ENCODE data around the gene MRPL12. TPM values are rescaled to one million over a fixed set of nuclear protein-coding genes. Genes with fewer than 3 reads are reported as not detected.

The MRPL12 gene
- total and polyA plus RNA-seq, 9 of the 15 experiments (the other 6 are each of a cell fraction or from before 2014, with no cell fraction given) = 0.94 to 338 (median 100) TPM

DNA sequence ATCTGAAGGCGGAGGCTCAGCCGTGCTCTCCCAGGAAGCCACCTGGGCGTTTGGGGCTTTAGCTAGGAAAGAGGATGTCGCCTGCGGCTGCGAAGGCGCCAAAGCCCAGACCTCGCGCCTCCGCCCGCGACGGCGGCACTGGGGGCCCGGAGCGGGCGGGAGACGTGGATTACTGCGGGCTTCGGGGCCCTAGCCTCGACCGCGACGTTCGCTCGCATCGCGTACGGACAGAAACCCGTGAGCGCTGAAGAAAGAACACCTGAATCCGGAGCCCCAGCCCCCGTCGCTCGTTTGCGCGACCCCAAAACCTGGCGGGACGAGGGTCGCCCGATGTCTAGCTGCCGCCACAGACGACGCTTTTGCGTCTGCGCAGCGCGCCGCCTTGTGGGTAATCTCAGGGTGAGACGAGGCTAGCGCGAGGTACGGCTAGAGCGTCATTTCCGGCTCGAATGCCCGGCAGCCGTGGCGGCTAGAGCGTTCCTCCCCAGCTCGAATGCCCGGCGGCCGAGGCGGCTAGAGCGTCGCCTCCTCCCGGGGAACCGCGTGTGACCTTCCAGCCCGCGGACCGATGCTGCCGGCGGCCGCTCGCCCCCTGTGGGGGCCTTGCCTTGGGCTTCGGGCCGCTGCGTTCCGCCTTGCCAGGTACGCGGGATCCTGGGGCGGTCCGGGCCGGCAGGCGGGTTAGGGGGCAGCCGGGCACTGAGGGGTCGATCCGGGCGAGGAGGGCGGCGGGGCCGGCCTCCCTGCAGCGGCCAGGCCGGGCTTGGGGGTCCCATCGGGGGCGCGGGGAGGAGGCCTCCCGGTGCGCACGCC lies at the start of gene MRPL12 (continued):
- TF ChIP-seq, protein P1, sequence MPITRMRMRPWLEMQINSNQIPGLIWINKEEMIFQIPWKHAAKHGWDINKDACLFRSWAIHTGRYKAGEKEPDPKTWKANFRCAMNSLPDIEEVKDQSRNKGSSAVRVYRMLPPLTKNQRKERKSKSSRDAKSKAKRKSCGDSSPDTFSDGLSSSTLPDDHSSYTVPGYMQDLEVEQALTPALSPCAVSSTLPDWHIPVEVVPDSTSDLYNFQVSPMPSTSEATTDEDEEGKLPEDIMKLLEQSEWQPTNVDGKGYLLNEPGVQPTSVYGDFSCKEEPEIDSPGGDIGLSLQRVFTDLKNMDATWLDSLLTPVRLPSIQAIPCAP (CRISPR knock-in tag; IDR thresholded peaks at IDR 0.05; ENCODE audit: borderline replicate concordance) = no peak
- TF ChIP-seq ZNF707 (CRISPR knock-in tag; conservative IDR thresholded peaks at IDR 0.05) = no peak
- no peak for TF ChIP-seq SRSF9 (IDR thresholded peaks at IDR 0.05; ENCODE audit: borderline replicate concordance, low read depth, low read length)
- TF ChIP-seq, protein P2, sequence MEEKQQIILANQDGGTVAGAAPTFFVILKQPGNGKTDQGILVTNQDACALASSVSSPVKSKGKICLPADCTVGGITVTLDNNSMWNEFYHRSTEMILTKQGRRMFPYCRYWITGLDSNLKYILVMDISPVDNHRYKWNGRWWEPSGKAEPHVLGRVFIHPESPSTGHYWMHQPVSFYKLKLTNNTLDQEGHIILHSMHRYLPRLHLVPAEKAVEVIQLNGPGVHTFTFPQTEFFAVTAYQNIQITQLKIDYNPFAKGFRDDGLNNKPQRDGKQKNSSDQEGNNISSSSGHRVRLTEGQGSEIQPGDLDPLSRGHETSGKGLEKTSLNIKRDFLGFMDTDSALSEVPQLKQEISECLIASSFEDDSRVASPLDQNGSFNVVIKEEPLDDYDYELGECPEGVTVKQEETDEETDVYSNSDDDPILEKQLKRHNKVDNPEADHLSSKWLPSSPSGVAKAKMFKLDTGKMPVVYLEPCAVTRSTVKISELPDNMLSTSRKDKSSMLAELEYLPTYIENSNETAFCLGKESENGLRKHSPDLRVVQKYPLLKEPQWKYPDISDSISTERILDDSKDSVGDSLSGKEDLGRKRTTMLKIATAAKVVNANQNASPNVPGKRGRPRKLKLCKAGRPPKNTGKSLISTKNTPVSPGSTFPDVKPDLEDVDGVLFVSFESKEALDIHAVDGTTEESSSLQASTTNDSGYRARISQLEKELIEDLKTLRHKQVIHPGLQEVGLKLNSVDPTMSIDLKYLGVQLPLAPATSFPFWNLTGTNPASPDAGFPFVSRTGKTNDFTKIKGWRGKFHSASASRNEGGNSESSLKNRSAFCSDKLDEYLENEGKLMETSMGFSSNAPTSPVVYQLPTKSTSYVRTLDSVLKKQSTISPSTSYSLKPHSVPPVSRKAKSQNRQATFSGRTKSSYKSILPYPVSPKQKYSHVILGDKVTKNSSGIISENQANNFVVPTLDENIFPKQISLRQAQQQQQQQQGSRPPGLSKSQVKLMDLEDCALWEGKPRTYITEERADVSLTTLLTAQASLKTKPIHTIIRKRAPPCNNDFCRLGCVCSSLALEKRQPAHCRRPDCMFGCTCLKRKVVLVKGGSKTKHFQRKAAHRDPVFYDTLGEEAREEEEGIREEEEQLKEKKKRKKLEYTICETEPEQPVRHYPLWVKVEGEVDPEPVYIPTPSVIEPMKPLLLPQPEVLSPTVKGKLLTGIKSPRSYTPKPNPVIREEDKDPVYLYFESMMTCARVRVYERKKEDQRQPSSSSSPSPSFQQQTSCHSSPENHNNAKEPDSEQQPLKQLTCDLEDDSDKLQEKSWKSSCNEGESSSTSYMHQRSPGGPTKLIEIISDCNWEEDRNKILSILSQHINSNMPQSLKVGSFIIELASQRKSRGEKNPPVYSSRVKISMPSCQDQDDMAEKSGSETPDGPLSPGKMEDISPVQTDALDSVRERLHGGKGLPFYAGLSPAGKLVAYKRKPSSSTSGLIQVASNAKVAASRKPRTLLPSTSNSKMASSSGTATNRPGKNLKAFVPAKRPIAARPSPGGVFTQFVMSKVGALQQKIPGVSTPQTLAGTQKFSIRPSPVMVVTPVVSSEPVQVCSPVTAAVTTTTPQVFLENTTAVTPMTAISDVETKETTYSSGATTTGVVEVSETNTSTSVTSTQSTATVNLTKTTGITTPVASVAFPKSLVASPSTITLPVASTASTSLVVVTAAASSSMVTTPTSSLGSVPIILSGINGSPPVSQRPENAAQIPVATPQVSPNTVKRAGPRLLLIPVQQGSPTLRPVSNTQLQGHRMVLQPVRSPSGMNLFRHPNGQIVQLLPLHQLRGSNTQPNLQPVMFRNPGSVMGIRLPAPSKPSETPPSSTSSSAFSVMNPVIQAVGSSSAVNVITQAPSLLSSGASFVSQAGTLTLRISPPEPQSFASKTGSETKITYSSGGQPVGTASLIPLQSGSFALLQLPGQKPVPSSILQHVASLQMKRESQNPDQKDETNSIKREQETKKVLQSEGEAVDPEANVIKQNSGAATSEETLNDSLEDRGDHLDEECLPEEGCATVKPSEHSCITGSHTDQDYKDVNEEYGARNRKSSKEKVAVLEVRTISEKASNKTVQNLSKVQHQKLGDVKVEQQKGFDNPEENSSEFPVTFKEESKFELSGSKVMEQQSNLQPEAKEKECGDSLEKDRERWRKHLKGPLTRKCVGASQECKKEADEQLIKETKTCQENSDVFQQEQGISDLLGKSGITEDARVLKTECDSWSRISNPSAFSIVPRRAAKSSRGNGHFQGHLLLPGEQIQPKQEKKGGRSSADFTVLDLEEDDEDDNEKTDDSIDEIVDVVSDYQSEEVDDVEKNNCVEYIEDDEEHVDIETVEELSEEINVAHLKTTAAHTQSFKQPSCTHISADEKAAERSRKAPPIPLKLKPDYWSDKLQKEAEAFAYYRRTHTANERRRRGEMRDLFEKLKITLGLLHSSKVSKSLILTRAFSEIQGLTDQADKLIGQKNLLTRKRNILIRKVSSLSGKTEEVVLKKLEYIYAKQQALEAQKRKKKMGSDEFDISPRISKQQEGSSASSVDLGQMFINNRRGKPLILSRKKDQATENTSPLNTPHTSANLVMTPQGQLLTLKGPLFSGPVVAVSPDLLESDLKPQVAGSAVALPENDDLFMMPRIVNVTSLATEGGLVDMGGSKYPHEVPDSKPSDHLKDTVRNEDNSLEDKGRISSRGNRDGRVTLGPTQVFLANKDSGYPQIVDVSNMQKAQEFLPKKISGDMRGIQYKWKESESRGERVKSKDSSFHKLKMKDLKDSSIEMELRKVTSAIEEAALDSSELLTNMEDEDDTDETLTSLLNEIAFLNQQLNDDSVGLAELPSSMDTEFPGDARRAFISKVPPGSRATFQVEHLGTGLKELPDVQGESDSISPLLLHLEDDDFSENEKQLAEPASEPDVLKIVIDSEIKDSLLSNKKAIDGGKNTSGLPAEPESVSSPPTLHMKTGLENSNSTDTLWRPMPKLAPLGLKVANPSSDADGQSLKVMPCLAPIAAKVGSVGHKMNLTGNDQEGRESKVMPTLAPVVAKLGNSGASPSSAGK (IDR thresholded peaks at IDR 0.05) = peak; percentile 84
- TF ChIP-seq WHSC1 (IDR thresholded peaks at IDR 0.05; ENCODE audit: low read length) = no peak
- TF ChIP-seq ZNF445 (CRISPR knock-in tag; IDR thresholded peaks at IDR 0.05; ENCODE audit: low read depth) = no peak
- TF ChIP-seq, protein P3, sequence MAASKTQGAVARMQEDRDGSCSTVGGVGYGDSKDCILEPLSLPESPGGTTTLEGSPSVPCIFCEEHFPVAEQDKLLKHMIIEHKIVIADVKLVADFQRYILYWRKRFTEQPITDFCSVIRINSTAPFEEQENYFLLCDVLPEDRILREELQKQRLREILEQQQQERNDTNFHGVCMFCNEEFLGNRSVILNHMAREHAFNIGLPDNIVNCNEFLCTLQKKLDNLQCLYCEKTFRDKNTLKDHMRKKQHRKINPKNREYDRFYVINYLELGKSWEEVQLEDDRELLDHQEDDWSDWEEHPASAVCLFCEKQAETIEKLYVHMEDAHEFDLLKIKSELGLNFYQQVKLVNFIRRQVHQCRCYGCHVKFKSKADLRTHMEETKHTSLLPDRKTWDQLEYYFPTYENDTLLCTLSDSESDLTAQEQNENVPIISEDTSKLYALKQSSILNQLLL (CRISPR knock-in tag; IDR thresholded peaks at IDR 0.05; ENCODE audit: borderline replicate concordance) = no peak
- TF ChIP-seq, protein P4, sequence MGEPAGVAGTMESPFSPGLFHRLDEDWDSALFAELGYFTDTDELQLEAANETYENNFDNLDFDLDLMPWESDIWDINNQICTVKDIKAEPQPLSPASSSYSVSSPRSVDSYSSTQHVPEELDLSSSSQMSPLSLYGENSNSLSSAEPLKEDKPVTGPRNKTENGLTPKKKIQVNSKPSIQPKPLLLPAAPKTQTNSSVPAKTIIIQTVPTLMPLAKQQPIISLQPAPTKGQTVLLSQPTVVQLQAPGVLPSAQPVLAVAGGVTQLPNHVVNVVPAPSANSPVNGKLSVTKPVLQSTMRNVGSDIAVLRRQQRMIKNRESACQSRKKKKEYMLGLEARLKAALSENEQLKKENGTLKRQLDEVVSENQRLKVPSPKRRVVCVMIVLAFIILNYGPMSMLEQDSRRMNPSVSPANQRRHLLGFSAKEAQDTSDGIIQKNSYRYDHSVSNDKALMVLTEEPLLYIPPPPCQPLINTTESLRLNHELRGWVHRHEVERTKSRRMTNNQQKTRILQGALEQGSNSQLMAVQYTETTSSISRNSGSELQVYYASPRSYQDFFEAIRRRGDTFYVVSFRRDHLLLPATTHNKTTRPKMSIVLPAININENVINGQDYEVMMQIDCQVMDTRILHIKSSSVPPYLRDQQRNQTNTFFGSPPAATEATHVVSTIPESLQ (CRISPR knock-in tag; IDR thresholded peaks at IDR 0.05) = 0 out of 2 replicates have a peak, but pooled peaks have one; percentile 18
- no peak for TF ChIP-seq PRMT5 (CRISPR knock-in tag; IDR thresholded peaks at IDR 0.05)
- TF ChIP-seq, protein P5, sequence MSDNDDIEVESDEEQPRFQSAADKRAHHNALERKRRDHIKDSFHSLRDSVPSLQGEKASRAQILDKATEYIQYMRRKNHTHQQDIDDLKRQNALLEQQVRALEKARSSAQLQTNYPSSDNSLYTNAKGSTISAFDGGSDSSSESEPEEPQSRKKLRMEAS (CRISPR knock-in tag; IDR thresholded peaks at IDR 0.05) = peak; percentile 80
